ENCODE results near the gene CHD5. TPM values are rescaled to one million over a fixed set of nuclear protein-coding genes. Genes with fewer than 3 reads are reported as not detected.

Gene CHD5
- total RNA-seq, 2 donors from 2014 or later, result 0.07 to 2.0 TPM

- no peaks in the 10 kb centered on the region for H3K4me1 ChIP-seq
- no peak for TF ChIP-seq CTCF (IDR thresholded peaks at IDR 0.05)
- no peak for DNase-seq (ENCODE audit: low spot score)
- no peak overlapping the region for H3K4me3 ChIP-seq
- no peaks in the 10 kb centered on the region for H3K27me3 ChIP-seq
- H3K9me3 ChIP-seq, result no peaks in the 10 kb centered on the region
- H3K27ac ChIP-seq, result no peak overlapping the region
- no peaks in the 10 kb centered on the region for H3K36me3 ChIP-seq
Observed at GRCh38 chr1:6167391-6168303, 12.5 kb downstream of the CHD5 start.

- DNase-seq (ENCODE audit: low spot score), result no peak
- Histone ChIP-seq H3K27me3 (no peaks in the 10 kb centered on the region), H3K4me1 (no peaks in the 10 kb centered on the region), H3K27ac (no peak overlapping the region), H3K9me3 (no peaks in the 10 kb centered on the region), H3K4me3 (no peak overlapping the region), H3K36me3 (no peaks in the 10 kb centered on the region)
- TF ChIP-seq CTCF (IDR thresholded peaks at IDR 0.05), result no peak
Observed at GRCh38 chr1:6166655-6167390, 13.3 kb downstream of the CHD5 start.

DNA sequence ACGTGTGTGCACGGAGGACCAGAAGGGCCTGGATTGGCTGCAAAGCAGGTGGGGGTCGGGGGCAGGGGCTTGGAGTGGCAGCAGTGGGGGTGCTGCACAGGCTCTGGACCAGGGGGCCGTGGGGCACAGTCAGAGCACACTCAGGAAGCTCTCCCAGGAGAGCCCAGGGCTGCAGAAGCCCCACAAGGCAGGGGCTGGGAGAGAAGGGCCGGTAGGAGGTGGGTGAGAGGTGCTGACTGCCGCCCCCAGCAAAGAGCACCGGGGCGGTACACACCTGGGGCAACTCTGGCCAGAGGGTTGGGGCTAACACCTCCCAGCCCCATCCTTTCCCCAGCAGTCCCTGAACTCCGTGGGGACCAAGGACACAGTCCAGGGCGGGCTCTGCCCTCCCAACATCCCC, 13.9 kb downstream of the CHD5 start:
- H3K9me3 ChIP-seq, result no peaks in the 10 kb centered on the region

GRCh38 chr1:6165441-6165985, 14.6 kb downstream of the CHD5 start:
- H3K9me3 ChIP-seq, result no peaks in the 10 kb centered on the region
- H3K27me3 ChIP-seq, result no peaks in the 10 kb centered on the region
- no peak overlapping the region for H3K27ac ChIP-seq
- no peak for DNase-seq (ENCODE audit: low spot score)
- no peak overlapping the region for H3K4me3 ChIP-seq
- no peaks in the 10 kb centered on the region for H3K4me1 ChIP-seq
- H3K36me3 ChIP-seq, result no peaks in the 10 kb centered on the region
- no peak for TF ChIP-seq CTCF (IDR thresholded peaks at IDR 0.05)

More for the DNA sequence above, 13.9 kb downstream of the CHD5 start:
- TF ChIP-seq CTCF (IDR thresholded peaks at IDR 0.05), result no peak
- no peak for DNase-seq (ENCODE audit: low spot score)
- H3K4me1 ChIP-seq, result no peaks in the 10 kb centered on the region
- H3K27ac ChIP-seq, result no peak overlapping the region
- H3K4me3 ChIP-seq, result no peak overlapping the region
- no peaks in the 10 kb centered on the region for H3K36me3 ChIP-seq
- no peaks in the 10 kb centered on the region for H3K27me3 ChIP-seq

- Histone ChIP-seq H3K36me3 (no peaks in the 10 kb centered on the region), H3K9me3 (no peaks in the 10 kb centered on the region), H3K27me3 (no peaks in the 10 kb centered on the region), H3K4me3 (no peak overlapping the region), H3K27ac (no peak overlapping the region), H3K4me1 (no peaks in the 10 kb centered on the region)
- no peak for DNase-seq (ENCODE audit: low spot score)
- TF ChIP-seq CTCF (IDR thresholded peaks at IDR 0.05), result no peak
Observed at GRCh38 chr1:6165027-6165426, 15.1 kb downstream of the CHD5 start.

Measured in right atrium auricular region (tissue), 2 donors.